GM21526 (cell line): ENCODE measurements around the gene ST3GAL5.
"Not testable (repeated sequence)": the region's sequence is repeated elsewhere in the genome, so short reads cannot be mapped to it uniquely, and the experiment has no call there.

Experiments used
- ATAC-seq: cut with Tn5 transposase; IDR thresholded peaks from one replicate; pipeline ENCODE4 v1.9.1; 2021; ENCODE audit warnings: moderate library complexity; ENCODE audit not compliant: unreplicated experiment, low FRiP score

The ST3GAL5 gene

GRCh38 chr2:85894554-85895278 lies 5.9 kb upstream of the ST3GAL5 start:
- not testable (repeated sequence) for ATAC-seq

GRCh38 chr2:85893428-85894258 lies 4.9 kb upstream of the ST3GAL5 start:
- ATAC-seq, result no peak

- ATAC-seq, result no peak
Measured at GRCh38 chr2:85892216-85892944, 3.6 kb upstream of the ST3GAL5 start.

- ATAC-seq, result no peak
Measured at GRCh38 chr2:85890522-85891176, 1.9 kb upstream of the ST3GAL5 start.

- no peak for ATAC-seq
Measured at GRCh38 chr2:85889627-85890281, 964 bp upstream of the ST3GAL5 start.

- no peak for ATAC-seq
Measured at GRCh38 chr2:85888020-85888683, 638 bp downstream of the ST3GAL5 start.

- ATAC-seq, result no peak
Measured at GRCh38 chr2:85887566-85888019, 1.2 kb downstream of the ST3GAL5 start.

- ATAC-seq, result no peak
Measured at GRCh38 chr2:85886590-85886989, 2.2 kb downstream of the ST3GAL5 start.

GRCh38 chr2:85886141-85886540 lies 2.6 kb downstream of the ST3GAL5 start:
- no peak for ATAC-seq

GRCh38 chr2:85881781-85882180 lies 7.0 kb downstream of the ST3GAL5 start:
- ATAC-seq, result not testable (repeated sequence)

- ATAC-seq, result not testable (repeated sequence)
Measured at GRCh38 chr2:85880716-85881328, 8.0 kb downstream of the ST3GAL5 start.

- ATAC-seq, result no peak
Measured at GRCh38 chr2:85878719-85879370, 9.9 kb downstream of the ST3GAL5 start.

- no peak for ATAC-seq
Measured at GRCh38 chr2:85875350-85876050, 13.3 kb downstream of the ST3GAL5 start.

GRCh38 chr2:85873679-85874078 lies 15.1 kb downstream of the ST3GAL5 start:
- no peak for ATAC-seq

GRCh38 chr2:85872536-85873161 lies 16.1 kb downstream of the ST3GAL5 start:
- ATAC-seq, result no peak

GRCh38 chr2:85871494-85872164 lies 17.2 kb downstream of the ST3GAL5 start:
- no peak for ATAC-seq

GRCh38 chr2:85868822-85869221 lies 20.0 kb downstream of the ST3GAL5 start:
- no peak for ATAC-seq
